CD4-positive, alpha-beta T cell (primary cell): Measurements from ENCODE around the gene REC114. TPM values are rescaled to one million over a fixed set of nuclear protein-coding genes. Genes with fewer than 3 reads are reported as not detected.

Experiments
- ATAC-seq: fragments of 200-7000 bp; cut with Tn5 transposase; one replicate; pipeline ENCODE4 v1.10.0; 2022; ENCODE audit warnings: mild to moderate bottlenecking; ENCODE audit not compliant: poor library complexity
- CTCF ChIA-PET: fragments of 350-600 bp; sonication (Branson Sonifier 250); formaldehyde crosslinking; loops from one replicate; lab custom pipeline; 2021; ENCODE audit warnings: antibody characterized with exemption, inconsistent platforms; lab: Charles Lee
- POLR2A ChIA-PET: fragments of 350-600 bp; sonication (Branson Sonifier 250); formaldehyde crosslinking; loops from one replicate; lab custom pipeline; 2021; ENCODE audit warnings: antibody characterized with exemption, inconsistent platforms; lab: Charles Lee
- DNase-seq, 14 experiments: peaks; one replicate each; pipeline ENCODE4 v3.0.0-alpha.2; 2013 to 2020; ENCODE audit warnings: mixed read lengths in 2 of 14
- H3K27ac ChIP-seq, 2 donors: one replicate each; pipeline versions ENCODE4 v1.5.1 to v1.7.0; 2013; ENCODE audit warnings: low read length in 2 of 2, low read depth in 1 of 2, mild to moderate bottlenecking in 1 of 2
- H3K27me3 ChIP-seq, 2 experiments: 1 replicate in 1 of 2; 2 replicates in 1 of 2; pipeline versions ENCODE4 v1.6.1 to v1.7.0; 2013; ENCODE audit warnings: low read length in 2 of 2, control low read depth in 1 of 2, mild to moderate bottlenecking in 1 of 2, moderate library complexity in 1 of 2; ENCODE audit not compliant: insufficient read depth in 2 of 2, control insufficient read depth in 1 of 2
- H3K36me3 ChIP-seq: one replicate; pipeline ENCODE4 v1.6.1; 2013; ENCODE audit warnings: low read length, control low read depth; ENCODE audit not compliant: insufficient read depth
- H3K4me1 ChIP-seq: one replicate; pipeline ENCODE4 v1.6.1; 2013; ENCODE audit warnings: low read length, control low read depth; ENCODE audit not compliant: insufficient read depth
- H3K4me3 ChIP-seq: one replicate; pipeline ENCODE4 v1.5.1; 2013; ENCODE audit warnings: mild to moderate bottlenecking, low read length, moderate library complexity
- H3K9me3 ChIP-seq, 2 experiments: 1 replicate in 1 of 2; 2 replicates in 1 of 2; pipeline versions ENCODE4 v1.6.1 to v1.7.0; 2013; ENCODE audit warnings: low read length in 2 of 2, mild to moderate bottlenecking in 2 of 2, control low read depth in 1 of 2, moderate library complexity in 1 of 2; ENCODE audit not compliant: control insufficient read depth in 1 of 2, insufficient read depth in 1 of 2
- H3K27ac Mint-ChIP-seq: one replicate; pipeline ENCODE4 v1.8.0; 2020; ENCODE audit warnings: mixed read lengths
- H3K27me3 Mint-ChIP-seq: one replicate; pipeline ENCODE4 v1.8.0; 2021; ENCODE audit warnings: mixed read lengths
- H3K36me3 Mint-ChIP-seq: one replicate; pipeline ENCODE4 v1.8.0; 2021; ENCODE audit warnings: low read depth, mixed read lengths
- H3K4me1 Mint-ChIP-seq: one replicate; pipeline ENCODE4 v1.8.0; 2021; ENCODE audit warnings: low read depth, mixed read lengths
- H3K4me3 Mint-ChIP-seq: one replicate; pipeline ENCODE4 v1.8.0; 2020; ENCODE audit warnings: mild to moderate bottlenecking, mixed read lengths
- H3K9me3 Mint-ChIP-seq: one replicate; pipeline ENCODE4 v1.8.0; 2020; ENCODE audit warnings: mixed read lengths
- intact Hi-C, 2 experiments: fragments of 100-400 bp; cut with DNase I in 1 of 2; cut with micrococcal nuclease in 1 of 2; formaldehyde crosslinking; loops; one replicate each; pipeline versions ENCODE4 v1.15.1 to v1.9.0; 2023 to 2025; cut with DNase I, micrococcal nuclease
- total RNA-seq, 174 experiments: library from RNA in 2 of 174; stranded (reverse) in 2 of 174; gene quantifications; one replicate each; pipeline ENCODE4 v1.2.3 and lab custom pipeline; 2021 to 2026
- TF ChIP-seq, protein P1 (sequence below): fragments of 200-600 bp; IDR thresholded peaks from one replicate; pipeline ENCODE4 v1.8.0; 2022; ENCODE audit warnings: antibody characterized with exemption, mild to moderate bottlenecking

REC114 gene
- total RNA-seq, 2 experiments from 2014 or later: not detected

DNA sequence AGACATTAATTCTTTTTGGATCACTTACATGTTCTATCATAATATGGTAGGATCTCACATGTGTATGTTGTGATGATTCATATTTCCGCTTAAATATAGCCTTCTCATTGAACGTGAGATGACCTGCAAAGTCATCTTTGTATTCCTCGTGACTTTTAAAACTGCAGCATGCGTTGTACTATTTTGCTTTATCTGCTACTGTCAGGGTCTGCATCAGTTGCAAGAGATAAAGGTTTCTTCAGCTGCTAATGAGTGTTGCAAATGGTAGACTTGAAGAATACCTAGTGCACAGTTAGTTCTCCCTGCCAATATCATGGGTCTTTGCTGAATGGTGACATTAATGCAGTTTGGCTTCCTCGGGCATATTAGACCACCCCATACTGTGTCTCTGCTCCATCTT, 31.8 kb downstream of the REC114 start:
- Histone ChIP-seq H3K36me3 (no peaks in the 10 kb centered on the region), H3K9me3 (peaks cover 0 to 6% of the 10 kb centered on the region in 2 experiments), H3K27me3 (peaks cover 0 to 7% of the 10 kb centered on the region in 2 experiments), H3K4me3 (no peak overlapping the region), H3K4me1 (no peaks in the 10 kb centered on the region), H3K27ac (no peak overlapping the region)
- intact Hi-C loops: no loop called here
- no peak for ATAC-seq
- ChIA-PET CTCF (no interaction called here), POLR2A (no interaction called here)
- TF ChIP-seq, protein P1, sequence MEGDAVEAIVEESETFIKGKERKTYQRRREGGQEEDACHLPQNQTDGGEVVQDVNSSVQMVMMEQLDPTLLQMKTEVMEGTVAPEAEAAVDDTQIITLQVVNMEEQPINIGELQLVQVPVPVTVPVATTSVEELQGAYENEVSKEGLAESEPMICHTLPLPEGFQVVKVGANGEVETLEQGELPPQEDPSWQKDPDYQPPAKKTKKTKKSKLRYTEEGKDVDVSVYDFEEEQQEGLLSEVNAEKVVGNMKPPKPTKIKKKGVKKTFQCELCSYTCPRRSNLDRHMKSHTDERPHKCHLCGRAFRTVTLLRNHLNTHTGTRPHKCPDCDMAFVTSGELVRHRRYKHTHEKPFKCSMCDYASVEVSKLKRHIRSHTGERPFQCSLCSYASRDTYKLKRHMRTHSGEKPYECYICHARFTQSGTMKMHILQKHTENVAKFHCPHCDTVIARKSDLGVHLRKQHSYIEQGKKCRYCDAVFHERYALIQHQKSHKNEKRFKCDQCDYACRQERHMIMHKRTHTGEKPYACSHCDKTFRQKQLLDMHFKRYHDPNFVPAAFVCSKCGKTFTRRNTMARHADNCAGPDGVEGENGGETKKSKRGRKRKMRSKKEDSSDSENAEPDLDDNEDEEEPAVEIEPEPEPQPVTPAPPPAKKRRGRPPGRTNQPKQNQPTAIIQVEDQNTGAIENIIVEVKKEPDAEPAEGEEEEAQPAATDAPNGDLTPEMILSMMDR: no peak
- Mint-ChIP-seq H3K27ac (no peak overlapping the region), H3K4me1 (no peaks in the 10 kb centered on the region), H3K9me3 (peaks cover 7% of the 10 kb centered on the region), H3K27me3 (peaks cover 51% of the 10 kb centered on the region), H3K36me3 (no peaks in the 10 kb centered on the region), H3K4me3 (no peak overlapping the region)
- DNase-seq: no peak

DNA sequence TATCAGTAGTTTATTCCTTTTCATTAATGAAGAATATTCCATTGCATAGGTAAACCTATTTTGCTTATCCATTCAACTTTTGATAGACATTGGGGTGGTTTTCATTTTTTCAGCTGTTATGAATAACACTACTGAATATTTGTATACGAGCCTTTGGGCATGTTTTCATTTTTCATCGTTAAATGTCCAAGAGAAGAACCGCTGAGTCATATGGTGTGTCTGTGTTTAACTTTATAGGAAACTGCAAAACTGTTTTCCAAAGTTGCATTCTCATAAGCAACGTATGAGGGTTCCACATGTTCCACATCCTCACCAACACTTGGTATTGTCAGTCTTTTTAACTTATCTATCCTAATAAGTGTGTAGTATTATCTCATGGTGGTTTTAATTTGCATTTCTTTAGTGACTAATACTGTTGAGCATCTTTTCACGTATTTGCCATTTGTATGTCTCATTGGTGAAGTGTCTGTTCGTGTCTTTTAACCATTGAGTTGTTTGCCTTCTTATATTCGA, 33.8 kb downstream of the REC114 start:
- H3K4me3 ChIP-seq: no peak overlapping the region
- Mint-ChIP-seq H3K9me3 (peaks cover 7% of the 10 kb centered on the region), H3K27me3 (peaks cover 39% of the 10 kb centered on the region), H3K36me3 (no peaks in the 10 kb centered on the region), H3K27ac (no peak overlapping the region), H3K4me3 (no peak overlapping the region), H3K4me1 (no peaks in the 10 kb centered on the region)
- no peaks in the 10 kb centered on the region for H3K36me3 ChIP-seq
- H3K9me3 ChIP-seq: peaks cover 0 to 6% of the 10 kb centered on the region in 2 experiments
- TF ChIP-seq, protein P1: no peak
- DNase-seq (no peak), ATAC-seq (no peak)
- intact Hi-C loops: no loop called here
- no peaks in the 10 kb centered on the region for H3K4me1 ChIP-seq
- H3K27ac ChIP-seq: no peak overlapping the region
- CTCF ChIA-PET: no interaction called here
- POLR2A ChIA-PET: no interaction called here
- H3K27me3 ChIP-seq: peaks cover 0 to 3% of the 10 kb centered on the region in 2 experiments

DNA sequence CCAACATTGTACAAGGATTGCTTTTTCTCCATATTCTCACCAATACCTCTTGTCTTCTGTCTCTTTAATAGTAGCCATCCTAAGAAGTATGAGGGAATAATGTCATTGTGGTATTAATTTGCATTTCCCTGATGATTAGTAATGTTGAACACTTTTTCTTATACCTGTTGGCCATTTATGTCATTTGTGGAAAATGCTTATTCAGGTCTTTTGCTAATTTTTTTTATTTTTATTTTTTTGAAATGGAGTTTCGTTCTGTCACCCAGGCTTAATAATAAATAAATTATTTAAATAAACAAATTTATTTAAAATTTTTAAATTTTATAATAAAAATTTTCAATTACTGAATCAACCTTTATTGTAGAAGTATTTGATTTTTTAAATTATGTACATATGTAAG, 37.1 kb downstream of the REC114 start:
- Mint-ChIP-seq H3K27me3 (peaks cover 22% of the 10 kb centered on the region), H3K4me3 (no peak overlapping the region), H3K27ac (no peak overlapping the region), H3K36me3 (no peaks in the 10 kb centered on the region), H3K9me3 (peaks cover 9% of the 10 kb centered on the region), H3K4me1 (no peaks in the 10 kb centered on the region)
- TF ChIP-seq, protein P1: no peak
- H3K9me3 ChIP-seq: peaks cover 0 to 6% of the 10 kb centered on the region in 2 experiments
- ATAC-seq: no peak
- H3K36me3 ChIP-seq: no peaks in the 10 kb centered on the region
- no peak overlapping the region for H3K27ac ChIP-seq
- ChIA-PET POLR2A (no interaction called here), CTCF (no interaction called here)
- intact Hi-C loops: no loop called here
- no peaks in the 10 kb centered on the region for H3K27me3 ChIP-seq
- no peaks in the 10 kb centered on the region for H3K4me1 ChIP-seq
- DNase-seq: no peak
- no peak overlapping the region for H3K4me3 ChIP-seq
